Stimulated activated CD4-positive, alpha-beta T cell treated with anti-CD3 and anti-CD28 coated beads, Interleukin-1b, Interleukin-23, amount 100 ng/mL, for 4 hours (primary cell): ENCODE measurements around the gene HDAC11.
A peak's percentile ranks its signal among the peaks of the same experiment; 100 is the strongest.
"Not testable (repeated sequence)": the region's sequence is repeated elsewhere in the genome, so short reads cannot be mapped to it uniquely, and the experiment has no call there.

Experiments
- DNase-seq, 2 donors: peaks; one replicate each; pipeline ENCODE4 v3.0.0-alpha.2; 2020; ENCODE audit warnings: low read depth in 2 of 2

The HDAC11 gene

DNA sequence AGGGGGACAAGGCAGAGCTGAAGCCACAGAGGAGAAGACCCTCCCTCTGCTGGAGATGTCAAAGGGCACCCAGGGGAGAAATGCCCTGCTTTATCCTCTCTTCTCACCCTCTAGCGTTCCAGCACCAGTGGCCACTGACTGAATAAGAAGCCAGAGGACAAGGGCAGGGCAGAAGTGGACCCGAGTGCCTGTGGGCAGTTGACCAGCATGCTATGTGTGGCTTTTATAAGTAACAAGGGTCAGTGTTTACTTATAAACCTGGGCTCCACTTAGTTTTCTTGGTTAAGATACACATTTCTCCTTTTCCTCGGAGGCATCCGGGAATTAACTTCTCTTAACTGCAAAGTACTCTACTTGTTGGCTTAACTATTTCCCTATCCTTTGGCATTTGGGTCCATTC lies 13.3 kb upstream of the HDAC11 start:
- DNase-seq, result no peak

DNA sequence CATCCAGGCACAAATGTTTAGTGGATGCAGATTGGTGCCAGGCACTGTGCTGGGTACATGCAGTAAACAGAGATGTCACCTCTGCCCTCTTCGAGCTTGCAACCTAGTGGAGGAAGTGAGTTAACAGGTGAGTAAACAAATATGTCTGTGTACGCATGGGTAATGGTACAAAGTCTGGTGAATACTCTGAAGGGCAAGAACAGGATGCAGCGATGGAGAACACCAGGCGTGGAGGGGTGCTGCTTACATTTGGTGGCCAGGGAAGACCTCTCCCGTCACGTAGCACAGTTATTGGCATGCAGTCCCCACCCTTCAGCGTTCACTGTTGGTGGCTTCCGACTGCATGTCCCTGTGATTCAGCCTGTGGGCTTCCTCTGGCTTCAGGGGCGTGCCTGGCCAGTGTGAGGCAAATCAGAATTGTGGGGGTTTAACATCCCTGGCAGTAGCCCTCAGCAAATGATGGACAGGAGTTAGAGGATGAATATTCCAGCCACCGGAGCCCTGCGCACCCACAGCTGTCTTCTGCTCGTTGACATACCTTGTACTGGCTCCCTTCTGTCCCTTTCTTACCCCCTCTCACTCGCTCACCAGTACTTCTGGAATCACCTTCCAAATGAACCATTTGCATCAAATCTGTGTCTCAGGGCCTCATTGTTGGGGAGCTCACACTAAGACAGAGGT lies 9.1 kb upstream of the HDAC11 start:
- no peak for DNase-seq

DNA sequence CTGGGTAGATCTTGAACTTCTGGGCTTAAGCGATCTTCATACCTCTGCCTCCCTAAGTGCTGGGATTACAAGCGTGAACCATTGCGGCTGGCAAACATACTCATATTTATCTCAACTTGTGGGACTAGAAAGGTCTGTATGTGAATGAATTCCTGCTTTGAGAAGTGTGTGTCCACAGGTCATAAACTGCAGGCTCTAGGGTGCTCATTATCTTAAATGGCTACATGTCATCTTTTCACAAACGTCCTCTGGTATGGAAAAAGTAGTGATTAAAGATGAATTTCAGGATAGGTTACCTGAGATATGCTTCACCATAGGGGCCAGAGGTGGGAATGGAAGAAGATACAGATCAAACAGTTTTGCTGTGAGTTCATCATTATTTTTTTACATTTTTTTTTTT lies 7.8 kb upstream of the HDAC11 start:
- no peak for DNase-seq

DNA sequence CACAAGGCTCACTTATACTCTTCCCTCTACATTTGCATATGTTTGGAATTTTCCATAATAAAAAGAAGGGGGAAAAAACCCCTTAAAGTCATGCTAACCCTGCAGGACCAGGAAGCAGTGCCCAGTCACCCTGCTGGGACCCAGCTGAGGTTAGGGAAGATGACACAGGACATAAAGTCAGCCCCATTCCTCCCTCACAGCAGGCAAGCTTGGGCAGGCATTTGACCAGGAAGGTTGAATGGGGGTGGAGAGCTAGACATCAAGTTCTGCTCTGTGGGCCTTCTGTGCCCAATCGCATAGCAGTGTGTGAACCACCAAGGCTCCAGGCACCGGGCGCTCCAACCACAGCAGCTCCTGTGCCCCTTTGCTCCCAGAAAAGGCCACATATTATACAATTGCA lies 7.1 kb upstream of the HDAC11 start:
- no peak for DNase-seq

DNA sequence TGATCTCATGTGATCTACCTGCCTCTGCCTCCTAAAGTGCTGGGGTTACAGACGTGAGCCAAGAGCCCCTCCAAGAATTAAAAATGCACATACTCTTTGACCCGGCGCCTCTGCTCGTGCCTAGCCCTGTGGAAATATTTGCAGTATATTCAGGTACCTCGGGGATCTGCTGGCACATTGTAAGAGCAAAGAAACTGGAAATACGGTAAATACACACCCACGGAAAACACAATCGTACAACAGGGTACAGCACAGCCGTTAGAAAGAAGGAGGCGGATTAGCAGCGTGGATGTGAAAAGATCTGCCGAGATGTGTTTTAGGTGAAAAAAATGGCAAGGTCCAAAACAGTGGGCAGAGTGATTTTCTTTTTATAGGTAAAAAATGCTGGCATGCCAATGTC lies 6.1 kb upstream of the HDAC11 start:
- no peak for DNase-seq

DNA sequence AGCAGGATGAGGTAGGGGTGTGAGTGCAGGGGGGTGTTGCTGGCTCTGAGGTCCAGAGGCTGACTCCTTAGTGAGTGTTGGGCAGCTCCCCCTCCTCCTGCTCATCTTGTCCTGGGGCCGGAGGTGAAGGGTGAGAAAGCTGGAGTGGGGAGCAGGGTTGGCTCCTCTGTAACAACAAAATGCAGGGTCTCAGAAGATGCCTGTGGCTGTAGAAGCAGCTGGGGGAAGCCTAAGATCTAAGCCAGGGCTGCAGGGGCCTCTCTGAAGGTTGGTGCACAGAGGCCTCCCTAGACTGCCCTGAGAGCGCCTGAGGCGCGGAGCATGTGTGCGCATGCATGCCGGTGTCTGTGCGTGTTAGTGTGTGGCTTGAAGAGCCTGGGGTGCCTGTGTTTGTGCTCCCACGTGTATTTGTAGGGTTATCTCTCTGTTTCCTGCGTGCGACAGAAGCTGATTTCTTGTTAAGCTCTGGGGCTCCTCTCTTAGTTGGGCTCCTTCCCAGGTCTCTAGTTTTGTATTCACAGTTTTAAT lies 5.3 kb upstream of the HDAC11 start:
- no peak for DNase-seq

DNA sequence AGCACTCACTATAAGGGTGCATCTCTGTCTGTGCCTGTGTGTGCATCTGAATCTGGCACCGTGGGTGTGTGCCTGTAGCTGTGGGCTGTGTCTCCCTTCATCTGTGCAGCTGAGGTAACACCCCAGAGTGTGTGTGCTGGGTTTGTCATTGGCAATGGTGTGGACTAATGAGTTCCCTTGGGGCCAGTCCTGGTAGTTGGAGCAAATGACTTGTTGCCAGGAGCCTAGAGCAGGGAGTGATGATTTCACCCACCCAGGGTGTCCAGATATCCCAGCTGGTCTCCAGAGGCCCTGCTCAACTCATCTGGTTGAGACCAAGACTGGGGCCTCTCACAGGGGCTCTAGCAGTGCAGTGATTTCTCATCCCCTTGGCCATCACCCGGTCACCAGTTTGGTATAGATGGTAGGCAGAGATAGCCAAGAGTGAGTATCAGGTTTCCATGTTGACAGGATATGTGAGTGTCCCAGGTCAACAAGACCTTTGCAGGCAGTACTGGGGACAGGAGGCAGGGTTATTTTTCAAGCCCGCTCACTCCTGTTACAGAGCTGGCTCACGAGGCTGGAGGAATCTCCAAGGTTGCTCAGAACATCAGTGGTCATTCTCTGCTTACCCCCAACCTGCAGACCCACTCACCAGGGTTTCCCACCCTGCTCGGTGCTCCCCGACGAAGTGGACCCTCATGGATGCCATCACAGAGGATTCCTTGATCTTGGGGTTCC lies 4.1 kb upstream of the HDAC11 start:
- DNase-seq, result no peak

DNA sequence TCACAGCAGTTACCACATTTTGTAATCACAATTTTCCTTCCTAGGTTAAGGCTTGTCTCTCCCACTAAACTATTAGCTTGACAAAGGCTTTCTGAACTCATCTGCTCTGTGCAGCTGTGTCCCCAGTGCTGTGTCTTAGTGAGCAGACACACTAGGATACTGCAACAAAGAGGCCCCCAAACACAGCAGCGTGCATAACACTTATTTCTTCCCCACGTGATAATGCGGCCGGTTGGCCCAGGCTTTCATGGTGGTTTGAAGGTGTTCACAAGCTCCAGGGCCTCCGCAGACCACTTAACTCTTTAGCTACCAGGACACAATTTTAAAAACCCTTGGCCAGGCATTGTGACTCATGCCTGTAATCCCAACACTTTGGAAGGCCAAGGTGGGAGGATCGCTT lies 2.2 kb upstream of the HDAC11 start:
- DNase-seq, result no peak

DNA sequence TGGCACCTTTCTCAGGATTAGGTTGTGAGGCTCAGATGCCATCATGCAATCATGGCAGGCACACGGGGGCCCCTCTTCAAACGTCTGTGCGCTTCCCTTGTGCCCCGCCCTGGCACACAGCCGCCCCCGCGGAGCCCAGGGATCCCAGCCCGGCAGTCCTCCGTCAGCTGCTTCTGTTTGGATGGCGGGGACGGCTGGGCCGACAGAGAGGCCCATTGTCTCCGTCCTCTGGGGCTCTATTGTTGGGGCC lies 849 bp upstream of the HDAC11 start:
- DNase-seq, result peak in 1 of 2 donors; percentile 32

DNA sequence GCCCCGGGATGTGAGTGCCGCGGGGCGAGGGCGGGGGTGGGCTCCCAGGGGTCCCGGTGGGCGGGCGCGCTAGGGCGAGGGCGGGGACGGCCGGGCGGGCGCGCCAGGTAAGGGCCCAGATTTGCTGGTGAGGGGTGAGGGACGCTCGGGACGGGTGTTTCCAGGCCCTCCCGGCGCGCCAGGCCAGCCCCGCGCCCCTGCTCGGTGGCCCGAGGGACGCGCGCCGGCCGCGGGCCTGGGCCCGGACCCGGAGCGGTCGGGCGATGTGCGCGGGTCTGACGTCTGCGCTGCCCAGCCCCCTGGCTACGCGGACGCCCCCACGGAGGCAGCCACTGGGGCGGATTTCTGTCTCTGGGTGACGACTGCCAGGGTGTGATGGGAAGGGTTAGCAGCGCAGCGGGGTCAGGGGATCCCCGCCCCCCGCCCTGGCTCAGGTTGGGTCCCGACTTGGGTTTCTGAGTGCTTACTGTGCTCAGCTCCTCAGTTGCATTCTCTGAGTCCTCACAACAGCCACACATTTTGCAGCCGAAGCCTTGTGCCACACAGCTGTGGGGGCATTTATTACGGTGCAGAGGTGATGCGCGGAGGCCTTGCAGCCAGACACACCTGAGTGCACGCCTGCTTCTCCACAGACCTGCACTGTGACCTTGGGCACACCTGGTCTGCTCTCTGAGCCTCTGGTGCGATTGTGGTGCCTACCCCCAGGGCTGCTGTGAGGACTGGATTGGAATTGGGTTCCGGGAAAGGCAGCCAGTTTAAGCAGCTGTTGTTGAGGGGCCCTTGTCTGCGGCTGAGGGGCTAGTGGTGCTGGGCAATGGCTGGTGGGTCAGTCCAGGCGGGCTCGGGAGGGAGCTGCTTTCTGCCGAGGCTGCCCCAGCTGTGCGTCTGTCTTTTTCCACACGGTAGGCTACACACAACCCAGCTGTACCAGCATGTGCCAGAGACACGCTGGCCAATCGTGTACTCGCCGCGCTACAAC lies 523 bp downstream of the HDAC11 start:
- DNase-seq, result peak in 1 of 2 donors; percentile 8

DNA sequence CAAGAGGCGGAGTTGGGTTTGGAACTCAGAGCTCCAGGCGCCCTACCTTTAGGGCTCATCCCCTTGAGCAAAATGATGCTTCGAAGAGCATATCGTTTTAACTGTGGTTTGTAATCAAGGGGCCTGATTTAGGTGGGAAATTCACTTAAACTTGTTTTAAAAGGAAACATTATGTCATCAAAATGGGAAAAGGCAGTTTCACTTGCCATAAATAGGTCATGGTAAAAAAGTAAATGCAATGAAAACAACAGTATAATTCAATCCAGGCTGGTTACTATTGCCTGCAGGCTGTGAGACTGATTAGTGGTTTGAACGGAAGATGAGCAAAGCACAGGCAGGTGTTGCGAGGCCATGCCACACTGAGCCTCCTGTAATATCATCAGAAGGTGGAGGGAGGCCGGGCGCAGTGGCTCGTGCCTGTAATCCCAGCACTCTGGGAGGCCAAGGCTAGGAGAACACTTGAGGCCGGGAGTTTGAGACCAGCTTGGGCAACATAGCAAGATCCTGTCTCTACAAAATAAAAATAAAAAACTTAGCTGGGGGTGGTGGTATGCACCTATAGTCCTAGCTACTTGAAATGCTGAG lies 2.1 kb downstream of the HDAC11 start:
- no peak for DNase-seq

DNA sequence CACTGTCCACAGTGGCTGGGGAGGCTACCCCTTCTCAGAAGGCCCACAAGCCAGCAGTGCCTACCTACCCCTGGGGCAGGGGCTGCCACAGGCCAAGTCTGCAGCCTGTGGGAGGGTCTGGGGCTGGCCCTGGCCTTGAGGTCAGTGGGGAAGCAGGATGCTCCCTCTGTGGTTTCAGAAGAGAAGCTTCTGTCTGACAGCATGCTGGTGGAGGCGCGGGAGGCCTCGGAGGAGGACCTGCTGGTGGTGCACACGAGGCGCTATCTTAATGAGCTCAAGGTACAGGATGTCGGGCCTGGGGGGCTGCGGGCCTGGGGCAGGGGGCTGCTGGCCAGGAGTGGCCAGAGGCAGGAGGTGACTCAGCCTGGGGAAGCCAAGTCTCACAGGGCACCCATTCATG lies 3.2 kb downstream of the HDAC11 start:
- DNase-seq, result no peak

DNA sequence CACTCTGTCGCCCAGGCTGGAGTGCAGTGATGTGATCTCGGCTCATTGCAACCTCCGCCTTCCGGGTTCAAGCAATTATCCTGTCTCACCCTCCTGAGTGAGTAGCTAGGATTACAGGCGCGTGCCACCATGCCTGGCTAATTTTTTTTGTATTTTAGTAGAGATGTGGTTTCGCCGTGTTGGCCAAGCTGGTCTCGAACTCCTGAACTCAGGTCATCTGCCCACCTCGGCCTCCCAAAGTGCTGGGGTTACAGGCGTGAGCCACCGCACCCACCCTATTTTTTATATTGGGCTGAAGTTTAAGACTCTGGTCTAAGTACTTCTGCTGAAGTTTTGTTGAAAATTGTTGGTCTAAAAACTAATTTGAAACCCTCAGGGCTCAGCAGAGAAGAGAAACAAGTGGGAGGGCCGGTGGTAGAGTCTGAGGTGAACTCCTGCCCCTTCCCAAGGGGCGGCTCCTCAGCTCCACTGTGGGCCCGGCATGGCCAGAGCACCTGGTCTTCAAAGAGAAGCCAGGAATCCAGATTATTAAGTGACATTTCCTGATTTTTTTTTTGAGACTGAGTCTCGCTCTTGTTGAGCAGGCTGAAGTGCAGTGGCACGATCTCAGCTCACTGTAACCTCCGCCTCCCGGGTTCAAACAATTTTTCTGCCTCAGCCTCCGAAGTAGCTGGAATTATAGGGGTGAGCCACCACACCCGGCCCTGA lies 4.0 kb downstream of the HDAC11 start:
- no peak for DNase-seq

DNA sequence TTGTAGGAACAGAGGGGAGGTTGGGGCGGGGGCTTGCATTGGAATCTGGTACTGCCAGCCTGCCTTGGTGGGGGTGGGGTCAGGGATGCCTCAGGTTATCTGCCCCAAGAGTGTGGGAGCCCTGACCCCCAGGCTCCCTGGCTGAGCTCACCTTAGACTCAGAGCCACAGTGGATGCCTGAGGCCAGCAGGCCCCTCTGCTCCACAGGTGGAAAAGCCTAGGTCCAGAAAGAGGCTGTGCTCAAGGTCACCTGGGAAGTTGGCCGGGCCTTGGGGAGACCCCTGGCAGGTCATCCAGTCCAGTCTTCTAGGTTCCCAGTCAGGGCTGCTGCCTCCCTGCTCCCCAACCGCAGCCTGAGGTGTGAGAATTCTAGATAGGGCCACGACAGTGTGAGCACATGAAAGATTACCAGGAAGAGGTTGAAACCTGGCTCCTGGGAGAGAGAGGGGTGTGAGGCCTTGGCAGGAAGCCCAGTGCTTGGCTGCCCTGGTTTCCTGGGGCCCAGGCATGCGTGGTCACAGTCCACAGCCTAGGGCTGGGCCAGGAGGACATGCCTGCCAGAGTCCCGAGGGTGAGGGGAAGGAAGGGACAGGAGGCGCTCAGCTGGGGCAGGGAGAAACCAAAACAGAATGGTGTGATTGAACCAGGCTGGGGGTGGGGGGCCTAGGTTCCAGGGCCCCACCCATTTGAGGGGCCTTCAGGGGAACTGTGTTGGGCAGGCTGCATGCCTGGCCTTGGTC lies 4.9 kb downstream of the HDAC11 start:
- no peak for DNase-seq

DNA sequence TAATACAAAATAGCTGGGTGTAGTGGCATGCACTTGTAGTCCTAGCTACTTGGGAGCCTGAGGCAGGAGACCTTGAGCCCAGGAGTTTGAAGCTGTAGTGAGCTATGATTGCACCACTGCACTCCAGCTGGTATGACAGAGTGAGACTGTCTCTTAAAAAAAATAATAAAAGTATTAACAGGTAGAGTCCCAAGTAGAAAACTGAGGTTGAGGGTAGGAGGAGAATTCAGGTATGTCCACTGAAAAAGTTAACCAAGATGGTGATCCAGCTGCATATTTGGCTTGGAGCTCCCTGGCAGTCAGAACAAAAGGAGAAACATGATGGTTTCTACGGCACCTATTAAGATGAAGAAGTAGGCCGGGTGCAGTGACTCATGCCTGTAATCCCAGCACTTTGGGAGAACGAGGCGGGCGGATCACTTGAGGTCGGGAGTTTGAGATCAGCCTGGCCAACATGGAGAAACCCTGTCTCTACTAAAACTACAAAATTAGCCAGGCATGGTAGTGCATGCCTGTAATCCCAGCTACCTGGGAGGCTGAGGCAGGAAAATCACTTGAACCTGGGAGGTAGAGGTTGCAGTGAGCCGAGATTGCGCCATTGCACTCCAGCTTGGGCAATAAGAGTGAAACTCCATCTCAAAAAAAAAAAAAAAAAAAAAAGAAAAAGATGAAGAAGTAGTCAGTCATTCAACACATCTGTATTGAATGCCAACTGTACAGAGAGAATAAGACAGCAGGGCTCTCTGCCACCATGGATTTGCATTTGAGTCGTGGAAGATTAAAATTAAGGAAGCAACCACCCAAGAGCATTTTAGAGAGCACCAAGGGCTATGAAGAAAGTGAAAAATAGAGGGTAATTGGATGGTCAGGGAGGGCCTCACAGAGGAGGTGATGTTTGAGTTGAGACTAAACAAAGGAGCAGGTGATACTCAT lies 5.8 kb downstream of the HDAC11 start:
- DNase-seq, result not testable (repeated sequence)

DNA sequence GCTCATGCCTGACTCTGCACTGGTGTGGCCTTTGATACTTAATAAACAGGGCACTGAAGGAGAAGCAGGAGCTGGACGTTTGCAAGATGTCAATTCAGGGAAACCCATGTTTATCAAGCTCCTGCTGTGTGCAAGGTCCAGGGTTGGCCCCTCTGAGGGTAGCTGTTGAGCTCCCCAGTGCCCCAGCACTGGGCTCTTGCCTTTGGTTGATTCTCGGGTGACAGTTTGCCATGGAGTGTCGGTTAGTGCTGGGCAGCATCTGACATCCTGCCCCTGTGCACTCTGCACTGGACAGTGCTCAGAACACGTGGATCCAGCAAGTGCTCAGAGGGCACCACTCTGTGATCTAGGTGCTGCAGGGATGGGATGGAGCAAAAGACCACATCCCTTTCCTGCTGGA lies 7.3 kb downstream of the HDAC11 start:
- DNase-seq, result no peak

DNA sequence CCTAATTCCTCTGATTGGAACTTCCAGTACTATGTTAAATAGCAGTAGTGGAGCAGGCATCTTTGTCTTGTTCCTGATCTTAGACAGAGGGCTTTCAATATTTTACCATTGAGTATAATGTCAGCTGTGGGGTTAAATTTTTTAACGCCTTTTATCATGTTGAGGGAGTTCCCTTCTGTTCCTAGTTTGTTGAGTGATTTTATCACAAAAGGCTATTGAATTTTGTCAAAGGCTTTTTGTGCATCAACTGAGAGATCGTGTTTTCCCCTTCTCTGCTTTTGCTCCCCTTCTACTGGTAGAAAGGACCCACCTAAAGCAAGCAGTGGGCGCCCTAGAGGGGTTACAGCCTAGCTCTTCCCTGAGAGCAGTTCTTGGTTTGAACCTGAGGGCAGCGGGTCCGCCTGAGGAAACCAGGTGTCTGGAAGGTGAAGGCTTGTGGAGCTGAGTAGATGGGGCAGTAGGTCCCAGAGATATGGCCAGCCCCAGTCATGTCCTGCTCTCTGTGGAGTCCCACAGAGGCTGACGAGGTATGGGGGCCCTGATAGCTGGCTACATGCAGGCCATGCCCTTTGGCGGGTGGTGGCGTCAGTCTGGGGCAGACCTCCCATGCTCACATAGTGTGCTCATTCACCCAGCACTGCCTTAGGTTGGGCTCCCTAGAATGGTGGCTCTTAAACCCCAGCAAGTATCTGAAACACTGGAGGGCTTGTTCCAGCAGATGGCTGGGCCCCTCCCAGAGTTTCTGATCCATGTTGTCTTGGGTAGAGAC lies 11.3 kb downstream of the HDAC11 start:
- DNase-seq, result no peak

DNA sequence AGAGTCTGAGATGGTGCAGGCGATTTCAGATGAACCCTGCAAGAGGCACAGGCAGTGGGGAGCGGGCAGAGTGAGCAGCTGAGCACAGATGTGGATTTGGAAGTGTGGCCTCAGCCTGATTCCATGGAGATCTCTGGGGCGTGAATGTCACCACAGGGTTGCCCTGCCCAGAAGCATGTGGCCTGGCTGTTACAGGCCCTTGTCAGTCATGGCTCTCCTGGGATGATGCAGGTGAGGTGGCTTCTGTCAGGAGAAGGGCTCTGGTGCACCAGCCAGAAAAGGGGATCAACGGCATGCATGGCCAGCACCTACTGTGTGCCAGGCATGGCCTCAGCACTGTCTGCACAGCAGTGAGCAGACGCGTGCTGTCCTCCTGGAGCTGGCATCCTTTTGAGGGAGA lies 11.9 kb downstream of the HDAC11 start:
- DNase-seq, result no peak
